ENCODE results near the gene ZNF526. TPM values are rescaled to one million over a fixed set of nuclear protein-coding genes. Genes with fewer than 3 reads are reported as not detected.

ZNF526 gene
- total and polyA plus RNA-seq, 9 of the 15 experiments (the other 6 are each of a cell fraction or from before 2014, with no cell fraction given): 1.3 to 17.9 (median 6.2) TPM

GRCh38 chr19:42269478-42270345, 49.6 kb downstream of the ZNF526 start (continued):
- TF ChIP-seq, protein P1, sequence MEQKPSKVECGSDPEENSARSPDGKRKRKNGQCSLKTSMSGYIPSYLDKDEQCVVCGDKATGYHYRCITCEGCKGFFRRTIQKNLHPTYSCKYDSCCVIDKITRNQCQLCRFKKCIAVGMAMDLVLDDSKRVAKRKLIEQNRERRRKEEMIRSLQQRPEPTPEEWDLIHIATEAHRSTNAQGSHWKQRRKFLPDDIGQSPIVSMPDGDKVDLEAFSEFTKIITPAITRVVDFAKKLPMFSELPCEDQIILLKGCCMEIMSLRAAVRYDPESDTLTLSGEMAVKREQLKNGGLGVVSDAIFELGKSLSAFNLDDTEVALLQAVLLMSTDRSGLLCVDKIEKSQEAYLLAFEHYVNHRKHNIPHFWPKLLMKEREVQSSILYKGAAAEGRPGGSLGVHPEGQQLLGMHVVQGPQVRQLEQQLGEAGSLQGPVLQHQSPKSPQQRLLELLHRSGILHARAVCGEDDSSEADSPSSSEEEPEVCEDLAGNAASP (IDR thresholded peaks at IDR 0.05): no peak
- TF ChIP-seq ZNF280B (CRISPR knock-in tag; IDR thresholded peaks at IDR 0.05) (no peak), CHD4 (IDR thresholded peaks at IDR 0.05; ENCODE audit: insufficient read depth, insufficient replicate concordance, low read depth, low read length, poor library complexity, severe bottlenecking) (no peak), ZNF384 (IDR thresholded peaks at IDR 0.05; ENCODE audit: low read depth, low read length) (no peak), KDM5B (IDR thresholded peaks at IDR 0.05; ENCODE audit: insufficient replicate concordance, low read depth, low read length) (no peak), TOE1 (IDR thresholded peaks at IDR 0.05; ENCODE audit: borderline replicate concordance) (no peak), TOE1 (CRISPR knock-in tag; IDR thresholded peaks at IDR 0.05; ENCODE audit: borderline replicate concordance, low read depth) (no peak), DIDO1 (tag; IDR thresholded peaks at IDR 0.05; ENCODE audit: low read depth) (no peak), SAFB (IDR thresholded peaks at IDR 0.05; ENCODE audit: borderline replicate concordance, low read depth, low read length) (no peak), MCM2 (IDR thresholded peaks at IDR 0.05; ENCODE audit: low read depth) (no peak), MED1 (CRISPR knock-in tag; IDR thresholded peaks at IDR 0.05; ENCODE audit: borderline replicate concordance) (no peak), RHOXF2B (CRISPR knock-in tag; conservative IDR thresholded peaks at IDR 0.05) (no peak), XRCC3 (IDR thresholded peaks at IDR 0.05) (no peak), TCF3 (CRISPR knock-in tag; IDR thresholded peaks at IDR 0.05) (no peak), ZKSCAN1 (IDR thresholded peaks at IDR 0.05; ENCODE audit: low read depth, low read length) (no peak), KLF16 (IDR thresholded peaks at IDR 0.05) (no peak), ASH1L (IDR thresholded peaks at IDR 0.05; ENCODE audit: borderline replicate concordance, low read depth, partially characterized antibody) (no peak), MEF2D (tag; conservative IDR thresholded peaks at IDR 0.05; ENCODE audit: low read depth) (no peak)
- TF ChIP-seq, protein P2, sequence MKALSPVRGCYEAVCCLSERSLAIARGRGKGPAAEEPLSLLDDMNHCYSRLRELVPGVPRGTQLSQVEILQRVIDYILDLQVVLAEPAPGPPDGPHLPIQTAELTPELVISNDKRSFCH (CRISPR knock-in tag; IDR thresholded peaks at IDR 0.05): no peak
- TF ChIP-seq, protein P2 (tag; IDR thresholded peaks at IDR 0.05): no peak
- TF ChIP-seq, protein P3, sequence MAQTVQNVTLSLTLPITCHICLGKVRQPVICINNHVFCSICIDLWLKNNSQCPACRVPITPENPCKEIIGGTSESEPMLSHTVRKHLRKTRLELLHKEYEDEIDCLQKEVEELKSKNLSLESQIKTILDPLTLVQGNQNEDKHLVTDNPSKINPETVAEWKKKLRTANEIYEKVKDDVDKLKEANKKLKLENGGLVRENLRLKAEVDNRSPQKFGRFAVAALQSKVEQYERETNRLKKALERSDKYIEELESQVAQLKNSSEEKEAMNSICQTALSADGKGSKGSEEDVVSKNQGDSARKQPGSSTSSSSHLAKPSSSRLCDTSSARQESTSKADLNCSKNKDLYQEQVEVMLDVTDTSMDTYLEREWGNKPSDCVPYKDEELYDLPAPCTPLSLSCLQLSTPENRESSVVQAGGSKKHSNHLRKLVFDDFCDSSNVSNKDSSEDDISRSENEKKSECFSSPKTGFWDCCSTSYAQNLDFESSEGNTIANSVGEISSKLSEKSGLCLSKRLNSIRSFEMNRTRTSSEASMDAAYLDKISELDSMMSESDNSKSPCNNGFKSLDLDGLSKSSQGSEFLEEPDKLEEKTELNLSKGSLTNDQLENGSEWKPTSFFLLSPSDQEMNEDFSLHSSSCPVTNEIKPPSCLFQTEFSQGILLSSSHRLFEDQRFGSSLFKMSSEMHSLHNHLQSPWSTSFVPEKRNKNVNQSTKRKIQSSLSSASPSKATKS (CRISPR knock-in tag; IDR thresholded peaks at IDR 0.05): no peak

All from K562 (cell line).